ENCODE results near the gene PARP6.

PARP6 gene

DNA sequence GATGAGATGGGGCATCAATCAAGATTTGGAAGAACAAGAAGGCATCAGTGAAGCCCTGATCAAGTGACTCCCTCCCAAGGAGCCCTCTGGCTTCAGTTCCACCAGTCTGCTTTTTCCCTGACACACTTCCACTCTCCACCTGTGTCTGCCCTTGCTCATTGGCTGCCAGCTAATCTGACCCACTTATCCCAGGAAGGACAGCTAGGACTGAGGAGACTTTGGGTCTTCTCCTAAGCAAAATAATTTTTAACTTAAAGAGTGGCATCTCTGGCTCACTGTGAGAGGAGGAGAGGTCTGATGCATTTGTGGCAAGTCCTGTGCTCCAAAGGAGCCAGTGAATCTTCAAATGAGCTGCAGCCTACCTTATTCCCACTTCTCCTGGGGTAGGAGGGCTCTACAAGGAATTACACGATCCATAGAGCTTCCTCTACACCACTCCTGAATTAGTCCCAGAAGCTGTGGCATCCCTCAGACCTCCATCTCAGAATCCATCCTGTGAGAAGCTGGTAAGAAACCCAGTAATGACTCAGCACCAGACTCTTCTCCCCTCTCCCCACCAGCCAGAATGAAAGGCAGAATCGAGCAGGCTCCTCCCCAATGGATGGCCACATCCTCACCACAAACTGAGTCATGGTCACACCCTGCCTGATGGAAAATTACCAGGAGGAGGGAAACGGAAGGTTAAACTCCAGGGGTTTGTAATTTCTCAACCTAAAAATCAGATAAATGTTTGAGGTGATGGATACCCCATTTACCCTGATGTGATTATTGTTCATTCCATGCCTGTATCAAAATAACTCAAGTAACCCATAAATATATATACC is 35.1 kb downstream of the PARP6 start:
- ChIA-PET POLR2A (interaction anchor here (1.0 to 5.3 kb wide), 3 partner anchors 9 to 40 kb away, joined by 3 to 49 read pairs (median 4); partner anchors contain the start of gene GRAMD2A), CTCF (interaction anchor here (0.7 to 2.5 kb wide), 3 partner anchors 10 to 37 kb away, joined by 3 to 22 read pairs (median 6); no protein-coding TSS in a partner anchor)
- TF ChIP-seq CTCF (IDR thresholded peaks at IDR 0.05; ENCODE audit: insufficient read depth, low read length, missing control alignments) = no peak
- DNase-seq (ENCODE audit: low read depth, low spot score) = peak; percentile 94
- H3K4me3 ChIP-seq (ENCODE audit: low read depth, low read length) = peak overlapping the region; percentile 58

GRCh38 chr15:72236381-72237003 is 35.9 kb downstream of the PARP6 start:
- no peak for DNase-seq (ENCODE audit: low read depth, low spot score)
- ChIA-PET POLR2A (interaction anchor here (0.6 to 5.3 kb wide), 3 partner anchors 8 to 221 kb away, joined by 4 to 49 read pairs (median 5); no protein-coding TSS in a partner anchor), CTCF (interaction anchor here (0.7 to 2.5 kb wide), 2 partner anchors 9 to 35 kb away, joined by 3 to 22 read pairs; no protein-coding TSS in a partner anchor)
- no peak for TF ChIP-seq CTCF (IDR thresholded peaks at IDR 0.05; ENCODE audit: insufficient read depth, low read length, missing control alignments)
- H3K4me3 ChIP-seq (ENCODE audit: low read depth, low read length) = peak overlapping the region; percentile 58

- TF ChIP-seq CTCF (IDR thresholded peaks at IDR 0.05; ENCODE audit: insufficient read depth, low read length, missing control alignments) = no peak
- DNase-seq (ENCODE audit: low read depth, low spot score) = no peak
- POLR2A ChIA-PET = no interaction called here
- H3K4me3 ChIP-seq (ENCODE audit: low read depth, low read length) = no peak overlapping the region
- CTCF ChIA-PET = interaction anchor here (2.5 kb wide), 1 partner anchor 8 kb away, joined by 22 read pairs; no protein-coding TSS in a partner anchor
Measured at GRCh38 chr15:72235298-72235697, 37.1 kb downstream of the PARP6 start.

DNA sequence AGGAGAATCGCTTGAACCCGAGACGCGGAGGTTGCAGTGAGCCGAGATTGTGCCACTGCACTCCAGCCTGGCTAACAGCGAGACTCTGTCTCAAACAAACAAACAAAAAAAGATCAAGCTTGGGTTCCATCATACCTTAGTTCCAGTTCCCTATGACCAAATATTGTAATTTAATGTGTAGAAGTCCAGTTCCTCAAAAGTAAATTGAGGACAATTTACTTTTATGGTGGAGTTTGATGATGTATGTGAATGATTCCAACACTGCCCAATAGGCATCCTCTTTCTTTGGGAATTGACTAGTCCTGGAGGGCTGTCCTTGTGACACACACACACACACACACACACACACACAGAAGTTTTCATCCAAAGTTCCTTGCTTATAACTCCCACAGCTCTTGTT is 38.6 kb downstream of the PARP6 start:
- POLR2A ChIA-PET = interaction anchor here (0.7 kb wide), 1 partner anchor 16 kb away, joined by 3 read pairs; no protein-coding TSS in a partner anchor
- no peak for DNase-seq (ENCODE audit: low read depth, low spot score)
- no peak overlapping the region for H3K4me3 ChIP-seq (ENCODE audit: low read depth, low read length)
- no peak for TF ChIP-seq CTCF (IDR thresholded peaks at IDR 0.05; ENCODE audit: insufficient read depth, low read length, missing control alignments)
- CTCF ChIA-PET = no interaction called here

DNA sequence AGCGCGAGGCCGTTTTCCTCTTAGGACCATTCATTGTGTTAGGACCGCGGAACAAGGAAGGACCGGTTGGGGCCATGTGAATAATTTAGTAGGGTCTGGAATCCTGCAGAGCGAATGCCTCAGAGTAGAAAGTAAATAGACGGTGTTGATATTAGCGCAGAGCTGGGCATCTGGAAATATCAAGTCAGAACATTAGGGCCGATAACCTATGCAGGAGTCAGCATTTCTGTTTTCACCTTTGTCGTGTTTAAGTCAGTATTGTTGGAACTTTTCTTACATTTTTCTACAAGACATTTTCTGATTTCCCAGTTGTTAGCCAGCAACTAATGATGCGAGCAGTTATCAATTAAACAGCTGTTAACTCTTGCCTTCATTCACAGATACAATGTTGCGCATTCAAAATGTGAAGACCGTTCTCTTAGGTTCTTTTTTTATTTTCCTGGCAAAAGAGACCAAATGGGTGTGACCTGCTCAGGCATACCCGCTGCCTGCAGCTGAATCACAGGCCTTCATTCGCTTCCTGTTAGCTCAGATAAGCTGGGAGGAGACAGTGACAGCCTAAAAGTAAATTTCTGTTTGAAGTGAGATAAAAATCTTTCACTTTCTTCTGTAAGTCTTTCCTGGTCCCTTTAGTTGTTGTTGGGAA is 40.4 kb downstream of the PARP6 start:
- ChIA-PET CTCF (interaction anchor here (0.8 to 1.7 kb wide), 3 partner anchors 8 to 20 kb away, joined by 3 to 4 read pairs (median 3); no protein-coding TSS in a partner anchor), POLR2A (interaction anchor here (0.9 to 3.0 kb wide), 8 partner anchors 9 to 34 kb away, joined by 3 to 14 read pairs (median 4); partner anchors contain the start of gene GRAMD2A)
- peak; percentile 37 for DNase-seq (ENCODE audit: low read depth, low spot score)

More for the DNA sequence above, 40.4 kb downstream of the PARP6 start:
- H3K4me3 ChIP-seq (ENCODE audit: low read depth, low read length) = peak overlapping the region; percentile 95
- no peak for TF ChIP-seq CTCF (IDR thresholded peaks at IDR 0.05; ENCODE audit: insufficient read depth, low read length, missing control alignments)
